ENCODE measurements around the gene SPRED3.
"Not testable (repeated sequence)": the region's sequence is repeated elsewhere in the genome, so short reads cannot be mapped to it uniquely, and the experiment has no call there.

The SPRED3 gene, protein sequence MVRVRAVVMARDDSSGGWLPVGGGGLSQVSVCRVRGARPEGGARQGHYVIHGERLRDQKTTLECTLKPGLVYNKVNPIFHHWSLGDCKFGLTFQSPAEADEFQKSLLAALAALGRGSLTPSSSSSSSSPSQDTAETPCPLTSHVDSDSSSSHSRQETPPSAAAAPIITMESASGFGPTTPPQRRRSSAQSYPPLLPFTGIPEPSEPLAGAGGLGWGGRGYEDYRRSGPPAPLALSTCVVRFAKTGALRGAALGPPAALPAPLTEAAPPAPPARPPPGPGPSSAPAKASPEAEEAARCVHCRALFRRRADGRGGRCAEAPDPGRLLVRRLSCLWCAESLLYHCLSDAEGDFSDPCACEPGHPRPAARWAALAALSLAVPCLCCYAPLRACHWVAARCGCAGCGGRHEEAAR

DNA sequence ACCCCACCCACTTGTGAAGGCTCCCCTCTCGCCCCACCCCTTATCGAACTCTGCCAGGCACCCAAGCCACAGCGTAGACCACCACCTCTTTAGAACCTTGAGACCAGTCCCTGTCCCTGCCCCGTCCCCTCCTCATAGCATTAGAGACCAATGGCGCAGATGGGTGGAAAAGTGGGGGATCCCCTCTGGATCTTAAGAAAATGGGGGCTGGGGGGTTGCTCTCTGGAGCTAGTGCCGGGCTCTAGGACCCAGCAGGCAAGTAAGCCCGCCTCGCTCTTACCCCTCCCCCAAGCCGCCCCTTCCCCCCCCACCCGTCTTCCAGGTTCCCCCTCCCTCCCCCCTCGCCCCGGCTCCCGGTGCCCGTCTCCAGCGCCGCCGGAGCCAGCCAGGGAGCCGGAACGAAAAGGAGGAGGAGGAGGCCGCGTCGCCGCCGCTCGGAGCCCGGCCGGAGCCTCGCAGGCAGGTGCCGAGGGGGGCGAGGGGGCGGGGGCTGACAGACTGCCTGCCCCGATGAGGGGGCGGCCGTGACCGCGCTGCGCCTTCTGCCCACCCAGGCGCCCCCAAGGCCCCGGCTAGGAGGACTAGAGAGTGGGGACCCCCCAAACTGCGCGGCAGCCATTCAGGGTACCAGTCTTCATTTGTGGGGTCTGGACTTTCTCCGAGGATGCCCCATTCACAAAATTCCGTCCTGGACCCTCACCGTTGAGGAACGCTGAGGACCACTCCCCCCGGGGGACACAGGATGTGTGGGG, at the start of gene SPRED3:
TSS of gene SPRED3 (plus strand) at position 349 of the 752 bp plus-strand sequence. CDS start 1,606 bp downstream, outside the sequence.
- in situ Hi-C loops (cut with HindIII; ENCODE audit: low sequenced_read_pairs), result no loop called here

DNA sequence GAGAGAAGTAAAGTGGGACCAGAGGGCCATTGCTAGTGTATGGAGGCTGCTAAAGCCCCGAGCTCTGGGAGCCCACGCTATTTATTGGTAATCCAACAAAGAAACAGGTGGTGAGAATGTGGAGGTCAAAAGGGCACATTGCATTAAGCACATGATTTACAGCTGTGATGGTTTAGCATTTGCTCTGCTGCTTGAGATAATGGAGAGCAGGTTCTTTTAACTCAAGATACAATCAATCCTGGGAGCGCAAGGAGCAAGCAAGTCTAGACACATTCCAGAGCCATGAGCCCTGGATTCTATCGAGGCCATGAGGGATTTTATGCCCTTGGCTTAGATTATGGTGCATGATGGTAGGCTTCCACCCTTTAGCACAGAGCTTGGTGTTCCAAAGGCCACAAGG, 49.5 kb upstream of the SPRED3 start:
- in situ Hi-C loops (cut with HindIII; ENCODE audit: low sequenced_read_pairs), result not testable (repeated sequence)

DNA sequence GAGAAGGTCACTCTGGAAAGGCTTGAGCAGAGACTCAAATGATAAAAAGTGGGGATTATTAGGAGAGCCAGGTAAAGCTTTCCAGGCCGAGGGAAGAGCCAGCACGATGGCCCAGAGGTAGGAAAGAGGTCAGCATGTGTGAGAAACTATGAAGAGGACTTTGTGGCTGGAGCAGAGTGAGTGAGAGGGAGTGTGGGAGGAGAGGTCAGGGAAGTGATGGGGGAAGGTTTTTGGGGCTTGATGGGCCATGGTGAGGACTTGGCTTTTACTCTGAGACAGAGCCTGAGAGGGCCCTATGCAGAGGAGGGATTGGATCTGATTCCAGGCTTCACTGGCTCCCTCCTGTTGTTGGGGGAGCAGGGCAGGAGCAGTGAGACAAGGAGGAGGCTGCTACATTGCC, 47.6 kb upstream of the SPRED3 start:
- in situ Hi-C loops (cut with HindIII; ENCODE audit: low sequenced_read_pairs), result no loop called here

DNA sequence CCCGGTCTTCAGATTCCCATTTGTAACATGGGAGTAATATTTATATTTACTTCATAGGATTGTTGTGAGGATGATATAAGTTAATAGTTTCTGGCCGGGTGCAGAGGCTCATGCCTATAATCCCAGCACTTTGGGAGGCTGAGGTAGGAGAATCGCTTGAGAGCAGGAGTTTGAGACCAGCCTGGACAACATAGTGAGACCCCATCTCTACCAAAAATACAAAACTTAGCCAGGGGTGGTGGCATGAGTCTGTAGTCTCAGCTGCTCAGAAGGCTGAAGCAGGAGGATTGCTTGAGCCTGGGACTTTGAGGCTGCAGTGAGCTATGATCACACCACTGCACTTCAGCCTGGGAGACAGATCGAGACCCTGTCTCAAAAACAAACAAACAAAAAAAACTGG, 41.7 kb upstream of the SPRED3 start:
- in situ Hi-C loops (cut with HindIII; ENCODE audit: low sequenced_read_pairs), result no loop called here

DNA sequence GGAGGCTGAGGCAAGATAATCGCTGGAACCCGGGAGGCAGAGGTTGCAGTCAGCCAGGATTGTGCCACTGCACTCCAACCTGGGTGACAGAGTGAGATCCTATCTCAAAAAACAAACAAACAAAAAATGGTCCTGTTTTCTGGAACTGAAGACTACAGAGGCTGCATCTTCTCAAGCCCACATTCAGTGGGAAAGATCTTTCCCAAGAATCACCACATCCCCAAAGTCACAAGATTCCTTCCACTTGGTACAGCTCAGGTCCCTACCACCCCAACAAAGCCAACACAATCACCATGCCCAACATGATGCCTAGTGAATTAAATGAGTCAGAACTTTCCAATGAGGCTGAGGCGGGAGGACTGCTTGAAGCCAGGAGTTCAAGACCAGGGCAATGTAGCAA, 37.6 kb upstream of the SPRED3 start:
- in situ Hi-C loops (cut with HindIII; ENCODE audit: low sequenced_read_pairs), result no loop called here

DNA sequence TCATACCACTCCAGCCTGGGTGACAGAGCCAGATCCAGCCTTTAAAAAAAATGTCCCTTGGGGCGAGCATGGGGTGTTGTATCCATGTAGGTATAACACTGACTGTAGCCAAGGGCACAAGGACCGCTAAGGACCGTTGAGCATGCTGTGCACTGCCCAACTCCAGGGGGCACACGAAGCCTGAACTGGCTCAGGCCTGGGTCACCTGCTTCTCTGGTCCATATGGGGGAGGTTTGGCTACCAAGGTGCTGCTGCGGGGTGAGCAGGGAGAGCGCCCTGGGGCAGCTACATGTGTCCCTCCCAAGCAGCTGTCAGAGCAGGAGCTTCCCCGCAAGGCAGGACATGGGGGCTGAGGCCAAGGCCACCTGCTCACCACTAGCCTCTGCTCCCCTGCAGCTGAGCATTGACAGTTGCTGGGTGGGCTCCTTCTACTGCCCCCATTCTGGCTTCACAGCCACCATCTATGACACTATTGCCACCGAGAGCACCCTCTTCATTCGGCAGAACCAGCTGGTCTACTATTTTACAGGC, 36.6 kb upstream of the SPRED3 start:
- in situ Hi-C loops (cut with HindIII; ENCODE audit: low sequenced_read_pairs), result no loop called here

DNA sequence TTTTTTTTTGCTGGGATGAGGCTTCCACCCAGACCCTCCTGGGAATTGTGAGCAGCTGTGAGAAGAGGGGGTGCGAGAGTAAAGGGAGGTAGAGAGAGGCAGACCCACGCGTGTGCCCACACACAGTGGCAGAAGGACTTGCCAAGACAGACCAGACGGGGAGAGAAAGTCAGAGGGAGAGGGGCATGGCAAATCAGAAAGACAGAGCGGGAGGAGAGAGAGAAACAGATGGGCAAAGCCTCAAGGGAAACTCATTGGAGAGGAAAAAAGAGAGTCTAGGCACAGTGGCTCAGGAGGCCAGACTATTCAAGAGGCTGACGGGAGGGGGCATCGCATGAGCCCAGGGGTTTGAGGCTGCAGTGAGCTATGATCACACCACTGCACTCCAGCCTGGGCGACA, 35.9 kb upstream of the SPRED3 start:
- in situ Hi-C loops (cut with HindIII; ENCODE audit: low sequenced_read_pairs), result no loop called here

DNA sequence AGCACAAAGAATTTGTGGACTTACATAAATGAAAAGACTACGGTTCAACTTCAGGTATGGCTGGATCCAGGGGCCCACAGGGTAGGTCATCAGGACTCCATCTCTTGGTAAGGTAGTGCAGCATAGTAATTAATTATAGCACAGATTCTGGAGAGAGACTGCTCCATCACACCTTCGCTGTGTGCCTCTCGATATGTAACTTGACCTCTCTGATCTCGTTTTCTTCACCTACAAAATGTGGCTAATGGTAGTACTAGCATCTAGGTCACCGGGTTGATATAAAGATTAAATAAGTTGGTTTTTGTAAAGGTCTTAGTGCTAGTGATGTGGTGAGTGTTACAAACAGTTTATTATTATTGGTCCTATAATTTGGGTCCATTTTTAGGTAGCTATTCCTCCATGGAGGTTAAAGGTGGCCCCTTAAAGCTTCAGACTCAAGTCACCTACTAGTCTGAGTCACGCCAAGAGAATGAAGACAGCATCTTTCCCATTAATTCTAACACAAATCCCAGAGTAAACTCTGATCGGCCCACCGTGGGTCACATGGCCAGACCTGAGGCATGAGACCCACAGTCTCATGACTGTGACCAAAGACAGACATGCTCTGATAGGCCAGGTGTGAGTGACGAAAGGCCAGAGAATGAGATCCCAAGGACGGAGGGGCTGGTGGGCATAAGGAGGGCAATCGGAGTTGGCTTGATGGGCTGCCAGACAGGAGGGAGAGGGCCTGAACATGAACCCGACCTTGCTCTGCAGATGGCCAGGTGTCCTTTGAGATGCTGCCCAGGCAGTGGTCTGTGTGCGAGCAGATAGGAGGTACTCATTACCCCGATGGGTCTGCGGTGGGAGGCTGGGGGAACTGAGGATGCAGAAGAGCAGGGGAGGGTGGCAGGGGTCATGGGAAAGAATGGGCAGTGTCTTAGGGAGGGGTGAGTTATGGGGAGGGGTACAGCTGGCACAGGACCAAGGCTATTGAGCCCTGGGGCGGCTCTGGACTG, 32.5 kb upstream of the SPRED3 start:
- in situ Hi-C loops (cut with HindIII; ENCODE audit: low sequenced_read_pairs), result no loop called here

DNA sequence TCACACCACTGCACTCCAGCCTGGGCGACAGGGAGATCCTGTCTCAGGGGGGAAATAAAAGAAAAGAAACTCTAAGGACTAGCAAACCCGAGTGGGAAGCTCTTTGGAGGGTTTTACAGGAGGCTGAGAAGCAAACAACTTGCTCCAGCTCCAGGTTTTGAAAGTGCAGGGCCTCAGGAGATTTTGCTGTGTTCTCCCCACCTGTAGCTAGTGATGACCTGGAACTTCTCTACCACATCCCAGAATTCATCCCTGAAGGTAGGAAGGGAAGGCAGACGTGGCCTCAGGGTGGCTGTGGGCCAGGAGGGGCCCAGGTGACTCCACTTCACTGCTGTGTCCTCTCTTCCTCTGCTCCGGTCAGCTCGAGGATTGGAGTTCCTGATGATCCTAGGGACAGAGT, 30.4 kb upstream of the SPRED3 start:
- in situ Hi-C loops (cut with HindIII; ENCODE audit: low sequenced_read_pairs), result no loop called here

DNA sequence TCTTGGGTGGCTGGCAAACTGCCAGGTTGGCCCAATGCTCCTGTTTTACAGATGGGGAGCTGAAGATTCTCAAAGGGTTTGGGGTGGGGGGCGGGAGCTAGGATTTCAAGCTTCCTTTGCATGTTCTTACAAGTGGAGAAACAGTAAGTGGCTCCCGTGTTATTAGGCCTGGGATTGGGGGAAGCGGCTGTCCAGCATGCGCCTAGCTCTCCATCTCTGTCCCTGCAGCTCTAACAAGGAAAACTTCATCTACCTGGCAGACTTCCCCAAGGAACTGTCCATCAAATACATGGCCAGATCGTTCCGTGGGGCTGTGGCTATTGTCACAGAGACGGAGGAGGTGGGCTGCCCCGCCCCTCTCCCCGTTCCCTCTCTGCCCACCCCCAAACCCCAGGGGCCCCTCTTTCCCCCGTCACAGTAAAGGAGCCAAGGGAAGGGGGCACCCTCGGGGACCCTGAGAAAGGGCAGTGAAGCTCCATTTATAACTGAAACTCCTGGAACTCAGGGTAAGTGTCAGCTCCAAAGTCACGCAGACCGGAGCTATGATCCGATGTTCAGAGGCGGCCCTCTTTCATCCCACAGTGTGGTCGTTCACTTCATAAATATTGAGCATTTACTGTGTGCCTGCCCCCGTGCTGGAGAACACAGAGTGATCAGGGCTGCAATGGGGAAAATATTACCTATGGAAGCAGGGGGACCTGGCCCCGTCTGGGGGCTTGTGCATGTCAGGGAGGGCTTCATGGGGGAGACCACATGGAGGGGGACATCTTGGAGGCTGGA, 29.1 kb upstream of the SPRED3 start:
- in situ Hi-C loops (cut with HindIII; ENCODE audit: low sequenced_read_pairs), result no loop called here

DNA sequence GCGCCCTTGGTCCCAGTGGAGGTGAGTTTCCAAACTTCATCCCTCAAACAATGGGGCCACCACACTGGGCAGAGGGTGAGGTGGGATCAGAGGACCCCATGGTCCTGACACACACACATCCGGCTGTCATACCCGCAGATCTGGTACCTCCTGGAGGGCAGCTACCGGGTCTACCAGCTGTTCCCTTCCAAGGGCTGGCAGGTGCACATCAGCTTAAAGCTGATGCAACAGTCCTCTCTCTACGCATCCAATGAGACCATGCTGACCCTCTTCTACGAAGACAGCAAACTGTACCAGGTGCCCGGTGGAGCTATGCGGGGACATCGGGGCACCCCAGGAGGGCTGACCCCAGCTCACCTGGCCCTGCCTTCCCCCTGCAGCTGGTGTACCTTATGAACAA, 28.1 kb upstream of the SPRED3 start:
- in situ Hi-C loops (cut with HindIII; ENCODE audit: low sequenced_read_pairs), result no loop called here

DNA sequence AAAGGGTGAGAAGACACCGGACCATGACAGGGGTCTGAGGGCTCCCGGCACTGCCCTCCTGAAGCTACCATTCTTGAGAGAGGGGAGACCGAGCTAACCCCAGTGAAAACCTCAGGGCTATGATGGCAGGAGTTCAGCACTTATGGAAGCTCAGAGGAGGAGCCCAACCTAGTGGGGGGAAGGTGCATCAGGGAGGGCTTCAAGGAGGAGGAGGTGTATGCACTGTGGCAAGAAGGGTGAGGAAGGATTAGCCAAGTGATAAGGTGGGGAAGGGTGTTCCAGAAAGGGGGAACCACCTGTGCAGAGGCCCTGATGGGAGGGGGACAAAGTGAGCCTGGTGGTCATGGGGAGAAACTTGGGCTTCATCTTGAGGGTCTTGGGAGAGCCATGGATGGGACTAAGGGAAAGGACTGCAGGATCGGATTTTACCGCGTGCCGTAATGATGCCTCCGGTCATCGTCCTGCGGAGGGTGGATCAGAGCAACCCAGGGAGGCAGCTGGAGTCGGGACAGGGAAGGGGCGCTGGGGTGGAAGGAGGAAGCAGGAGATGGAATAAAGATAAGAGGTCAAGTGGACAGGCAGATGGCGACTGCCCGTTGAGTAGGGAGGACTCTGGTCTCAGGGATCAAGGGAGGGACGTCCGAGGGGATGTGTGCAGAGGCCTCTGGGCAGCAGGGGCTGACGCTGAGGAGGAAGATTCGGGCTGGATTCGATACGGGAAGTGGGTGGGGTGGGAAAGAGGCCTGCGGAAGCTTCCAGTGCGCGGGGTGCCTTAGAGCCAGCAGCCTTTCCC, 27.5 kb upstream of the SPRED3 start:
- in situ Hi-C loops (cut with HindIII; ENCODE audit: low sequenced_read_pairs), result no loop called here

DNA sequence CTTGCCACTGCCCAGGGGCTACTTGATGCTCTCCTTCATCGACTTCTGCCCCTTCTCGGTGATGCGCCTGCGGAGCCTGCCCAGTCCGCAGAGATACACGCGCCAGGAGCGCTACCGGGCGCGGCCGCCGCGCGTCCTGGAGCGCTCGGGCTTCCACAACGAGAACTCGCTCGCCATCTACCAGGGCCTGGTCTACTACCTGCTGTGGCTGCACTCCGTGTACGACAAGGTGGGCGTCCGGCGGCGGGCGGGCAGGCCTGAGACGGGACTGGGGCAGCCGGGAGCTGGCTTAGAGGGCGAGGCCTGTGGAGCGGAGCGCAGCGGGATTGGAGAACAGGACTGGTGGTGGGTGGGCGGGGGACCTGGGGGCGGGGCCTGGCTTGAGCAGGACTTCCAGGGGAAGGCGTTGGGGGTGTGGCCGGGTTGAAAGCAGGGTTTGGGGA, 26.8 kb upstream of the SPRED3 start:
- in situ Hi-C loops (cut with HindIII; ENCODE audit: low sequenced_read_pairs), result no loop called here

DNA sequence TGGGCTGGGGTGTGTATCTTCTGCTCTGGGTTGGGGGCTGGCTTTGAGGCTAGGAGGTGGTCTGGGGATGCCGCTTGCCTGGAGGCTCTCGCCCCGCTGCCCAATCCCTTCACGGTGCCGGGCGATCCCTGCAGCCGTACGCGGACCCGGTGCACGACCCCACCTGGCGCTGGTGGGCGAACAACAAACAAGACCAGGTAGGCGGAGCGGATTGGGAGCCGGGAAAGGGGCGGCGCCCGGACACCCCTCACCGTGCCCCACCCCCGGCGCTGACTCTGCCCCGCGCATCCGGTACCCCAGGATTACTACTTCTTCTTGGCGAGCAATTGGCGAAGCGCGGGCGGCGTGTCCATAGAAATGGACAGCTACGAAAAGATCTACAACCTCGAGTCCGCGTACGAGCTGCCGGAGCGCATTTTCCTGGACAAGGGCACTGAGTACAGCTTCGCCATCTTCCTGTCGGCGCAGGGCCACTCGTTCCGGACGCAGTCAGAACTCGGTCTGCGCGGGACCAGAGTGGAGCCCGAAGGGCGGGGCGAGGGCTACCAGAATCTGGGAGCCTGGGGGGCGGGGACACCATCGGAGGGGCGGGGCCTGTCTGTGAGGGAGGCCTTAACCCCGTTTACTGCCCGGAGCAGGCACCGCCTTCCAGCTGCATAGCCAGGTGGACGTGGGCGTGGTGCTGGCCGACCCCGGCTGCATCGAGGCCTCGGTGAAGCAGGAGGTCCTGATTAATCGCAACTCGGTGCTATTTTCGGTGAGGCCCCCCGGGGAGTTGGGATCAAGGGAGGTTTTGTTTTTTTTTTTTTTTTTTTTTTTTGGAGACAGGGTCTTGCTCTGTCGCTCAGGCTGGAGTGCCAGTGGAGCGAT, 26.2 kb upstream of the SPRED3 start:
- in situ Hi-C loops (cut with HindIII; ENCODE audit: low sequenced_read_pairs), result no loop called here

DNA sequence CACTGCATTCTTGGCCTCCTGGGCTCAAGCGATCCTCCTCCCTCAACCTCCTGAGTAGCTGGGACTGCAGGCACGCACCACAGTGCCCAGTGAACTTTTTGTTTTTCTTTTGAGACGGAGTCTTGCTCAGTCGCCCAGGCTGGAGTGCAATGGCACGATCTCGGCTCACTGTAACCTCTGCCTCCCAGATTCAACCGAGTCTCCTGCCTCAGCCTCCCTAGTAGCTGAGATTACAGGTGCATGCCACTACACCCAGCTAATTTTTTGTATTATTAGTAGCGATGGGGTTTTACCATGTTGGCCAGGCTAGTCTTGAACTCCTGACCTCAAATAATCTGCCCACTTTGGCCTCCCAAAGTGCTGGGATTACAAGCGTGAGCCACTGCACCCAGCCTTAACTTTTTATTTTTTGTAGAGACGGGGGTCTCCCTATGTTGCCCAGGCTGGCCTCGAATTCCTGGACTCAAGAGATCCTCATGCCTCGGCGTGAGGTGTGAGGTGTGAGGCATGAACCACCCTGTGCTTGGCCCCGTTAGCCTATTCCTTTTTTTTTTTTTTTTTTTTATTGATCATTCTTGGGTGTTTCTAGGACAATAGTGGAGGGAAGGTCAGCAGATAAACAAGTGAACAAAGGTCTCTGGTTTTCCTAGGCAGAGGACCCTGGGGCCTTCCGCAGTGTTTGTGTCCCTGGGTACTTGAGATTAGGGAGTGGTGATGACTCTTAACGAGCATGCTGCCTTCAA, 25.4 kb upstream of the SPRED3 start:
- in situ Hi-C loops (cut with HindIII; ENCODE audit: low sequenced_read_pairs), result not testable (repeated sequence)

DNA sequence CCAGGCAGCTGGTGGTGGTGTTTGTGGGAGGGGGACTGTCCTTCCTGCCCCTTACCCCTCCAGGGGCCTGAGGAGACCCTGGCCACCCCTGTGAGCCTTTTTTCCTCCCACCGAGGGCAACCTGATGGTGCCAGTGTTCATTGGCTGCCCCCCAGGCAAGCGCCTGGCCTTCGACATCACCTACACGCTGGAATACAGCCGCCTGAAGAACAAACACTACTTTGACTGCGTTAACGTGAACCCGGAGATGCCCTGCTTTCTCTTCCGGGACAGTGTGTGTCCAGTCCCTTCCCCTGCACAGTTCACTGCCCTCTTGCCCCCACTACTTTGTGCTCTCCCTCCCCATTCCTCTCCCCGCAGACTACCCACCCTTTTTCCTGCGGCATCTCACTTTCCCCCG, 21.5 kb upstream of the SPRED3 start:
- in situ Hi-C loops (cut with HindIII; ENCODE audit: low sequenced_read_pairs), result no loop called here

DNA sequence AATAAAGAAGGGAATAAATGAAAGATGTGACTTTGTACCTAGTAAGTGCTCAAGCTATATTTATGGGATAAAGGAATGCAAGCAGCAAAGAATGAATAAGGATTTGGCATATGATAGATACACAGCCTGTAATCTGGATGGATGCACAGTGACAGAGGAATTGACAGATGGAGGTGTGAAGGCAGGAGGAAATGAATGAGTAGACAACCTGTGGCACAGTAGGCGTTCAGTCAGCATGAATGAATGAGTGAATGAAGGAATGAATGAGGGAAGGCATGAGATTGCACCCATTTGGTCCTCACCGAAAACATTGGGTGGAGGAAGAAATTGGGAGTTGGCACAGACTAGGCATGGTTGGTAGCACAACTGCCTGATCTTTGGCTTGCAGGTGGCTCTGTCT, 18.9 kb upstream of the SPRED3 start:
- in situ Hi-C loops (cut with HindIII; ENCODE audit: low sequenced_read_pairs), result no loop called here

DNA sequence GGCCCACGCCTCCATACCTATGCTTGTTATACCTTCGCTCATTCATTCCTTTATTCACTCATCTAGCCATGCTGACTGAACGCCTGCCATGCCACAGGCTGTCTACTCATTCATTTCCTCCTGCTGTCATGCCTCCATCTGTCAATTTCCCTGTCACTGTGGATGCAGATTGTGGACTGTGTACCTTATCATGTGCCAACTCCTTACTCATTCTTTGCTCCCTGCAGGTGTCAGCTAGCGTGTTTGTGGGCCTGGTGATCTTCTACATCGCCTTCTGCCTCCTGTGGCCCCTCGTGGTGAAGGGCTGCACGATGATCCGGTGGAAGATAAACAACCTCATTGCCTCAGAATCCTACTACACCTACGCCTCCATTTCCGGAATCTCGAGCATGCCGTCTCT, 18.2 kb upstream of the SPRED3 start:
- in situ Hi-C loops (cut with HindIII; ENCODE audit: low sequenced_read_pairs), result no loop called here

All from DLD1 (cell line).